Left renal pelvis (tissue), 4 donors: ENCODE measurements around the gene HLA-DPA1. TPM values are rescaled to one million over a fixed set of nuclear protein-coding genes. Genes with fewer than 3 reads are reported as not detected.

Experiments used
- DNase-seq, 4 donors: peaks; one replicate each; pipeline ENCODE4 v3.0.0-alpha.2; 2013; ENCODE audit warnings: low read depth in 4 of 4, low spot score in 3 of 4
- polyA plus RNA-seq, 4 donors: library from polyadenylated mRNA; unstranded; fragments of 120-200 nt; gene quantifications; one replicate each; pipeline ENCODE4 v1.2.1, GENCODE V29; 2013; ENCODE audit not compliant: insufficient read length in 4 of 4

Gene HLA-DPA1
- polyA plus RNA-seq, 4 donors, result 17.1 to 20.5 (median 18.3) TPM

DNA sequence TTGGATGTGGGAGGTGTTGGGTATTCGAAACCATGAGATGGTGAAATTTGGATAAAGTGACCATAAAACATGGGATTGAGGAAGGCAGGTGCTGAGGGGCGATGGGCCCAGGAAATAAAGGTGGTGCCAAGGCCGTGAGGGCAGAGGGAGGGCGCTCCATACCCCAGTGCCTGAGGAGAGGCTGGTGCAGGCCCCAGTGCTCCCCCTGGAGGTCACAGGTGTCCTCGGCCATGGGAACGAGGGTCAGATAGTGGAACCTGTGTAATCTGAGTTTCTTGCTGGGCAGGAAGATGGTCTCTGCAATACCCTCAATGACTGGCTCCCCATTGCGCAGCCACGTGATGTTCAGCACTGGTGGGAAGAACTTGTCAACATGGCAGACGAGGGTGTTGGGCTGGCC, 18.5 kb upstream of the HLA-DPA1 start:
- DNase-seq, result no peak

DNA sequence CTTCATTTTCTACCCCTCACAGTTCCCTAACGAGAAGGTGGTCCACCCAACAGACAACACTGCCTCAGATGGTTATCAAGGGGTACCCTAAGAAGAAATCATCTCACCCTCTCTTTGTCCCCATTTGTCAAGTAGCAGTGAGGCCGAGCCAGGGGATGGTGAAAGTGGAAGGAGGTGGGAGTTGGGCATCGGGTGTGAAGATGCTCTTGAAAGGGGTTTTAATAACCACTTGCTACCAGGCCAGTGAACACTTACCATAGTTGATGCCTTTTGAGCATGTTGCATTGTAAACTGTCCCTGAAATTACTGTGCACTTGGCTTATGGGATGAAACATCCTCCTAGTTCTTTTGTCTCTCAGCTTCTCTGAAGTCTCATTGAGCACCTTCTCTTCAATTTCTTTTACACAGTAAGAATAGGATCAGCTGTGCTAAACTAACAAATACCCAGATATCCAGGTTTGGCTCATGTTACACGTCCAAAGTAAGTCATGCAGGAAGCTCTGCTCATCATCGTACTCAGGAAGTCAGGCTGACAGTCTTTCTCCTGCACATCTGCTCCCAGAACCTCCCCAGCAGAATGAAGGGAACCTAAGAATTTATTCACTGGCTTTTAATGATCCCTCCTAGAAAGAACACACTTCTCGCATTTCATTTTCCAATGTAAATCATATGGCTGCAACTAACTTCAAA, 15.6 kb upstream of the HLA-DPA1 start:
- no peak for DNase-seq

DNA sequence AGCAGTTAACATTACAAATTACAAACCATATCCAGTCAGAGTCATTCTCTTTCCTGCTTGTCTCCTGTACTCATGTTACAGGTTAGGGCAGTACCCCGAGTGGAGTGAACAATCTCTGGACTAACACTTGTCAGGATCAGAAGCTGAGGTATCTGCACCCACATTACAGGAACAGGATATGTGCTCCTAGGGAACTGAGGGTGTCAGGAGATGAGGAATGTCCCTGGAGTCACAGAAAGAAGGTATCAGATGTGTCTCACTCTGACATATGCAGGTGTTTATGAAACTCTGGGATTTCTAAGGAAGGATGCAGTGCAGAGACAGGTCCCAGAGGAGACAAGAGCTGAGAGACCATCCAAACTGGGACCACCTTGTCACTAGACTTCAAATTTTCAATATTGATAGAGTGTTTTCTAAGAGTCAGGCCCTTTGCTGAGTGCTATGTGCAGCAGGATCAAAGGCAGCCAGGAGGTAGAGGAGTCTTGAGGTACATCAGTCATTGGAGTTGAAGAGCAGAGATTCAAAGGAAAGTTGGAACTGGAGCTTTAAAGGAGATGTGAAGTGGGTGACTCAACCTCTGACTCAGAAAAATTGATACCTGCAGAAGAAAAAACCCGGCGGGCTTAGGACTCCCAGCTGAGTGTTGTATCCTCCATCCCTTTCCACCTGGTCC, 14.9 kb upstream of the HLA-DPA1 start:
- DNase-seq, result no peak

- no peak for DNase-seq
These were observed 12.2 kb upstream of the HLA-DPA1 start for GRCh38 chr6:33085627-33086026.

DNA sequence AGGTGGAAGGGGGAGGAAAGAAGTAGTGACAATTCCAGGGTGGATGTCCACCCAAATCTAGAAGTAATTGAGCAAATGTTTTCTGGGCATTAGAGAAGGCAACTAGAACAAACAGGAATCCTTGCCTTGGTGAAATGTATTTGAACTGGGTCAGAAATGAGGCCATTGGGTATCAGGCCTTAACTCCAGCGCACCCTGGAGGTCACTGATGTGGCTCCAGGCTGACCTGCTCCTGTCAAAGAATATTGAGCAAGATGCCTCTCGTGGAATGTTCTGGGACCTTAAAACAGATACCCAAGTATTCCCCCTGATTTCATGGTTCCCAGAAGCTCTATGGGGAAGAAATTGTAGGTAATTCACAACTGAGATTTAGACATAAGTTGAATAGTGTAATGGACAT, 9.3 kb upstream of the HLA-DPA1 start:
- peak in 1 of 4 donors; percentile 44 for DNase-seq

- DNase-seq, result peak in 1 of 4 donors; percentile 2
These were observed 7.8 kb upstream of the HLA-DPA1 start for GRCh38 chr6:33081098-33081824.

GRCh38 chr6:33080127-33081089, 7.0 kb upstream of the HLA-DPA1 start:
- peak; percentile 49 to 63 (median 56) for DNase-seq

DNA sequence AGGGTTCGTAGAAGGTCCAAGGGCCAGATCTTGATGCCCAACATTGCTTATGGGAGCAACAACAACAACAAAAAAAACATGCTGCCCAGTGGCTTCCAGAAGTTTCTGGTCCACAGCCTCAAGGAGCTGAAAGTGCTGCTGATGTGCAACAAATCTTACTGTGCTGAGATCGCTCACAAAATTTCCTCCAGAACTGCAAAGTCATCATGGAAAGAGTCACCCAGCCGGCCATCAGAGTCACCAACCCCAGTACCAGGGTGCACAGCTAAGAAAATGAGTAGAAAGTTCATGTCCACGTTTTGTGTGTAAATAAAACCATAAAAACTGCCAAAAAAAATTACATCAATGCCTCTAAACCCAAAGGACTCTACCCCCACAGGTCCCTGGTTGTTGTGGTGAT, 6.1 kb upstream of the HLA-DPA1 start:
- DNase-seq, result no peak

GRCh38 chr6:33078919-33079521, 5.6 kb upstream of the HLA-DPA1 start:
- no peak for DNase-seq

DNA sequence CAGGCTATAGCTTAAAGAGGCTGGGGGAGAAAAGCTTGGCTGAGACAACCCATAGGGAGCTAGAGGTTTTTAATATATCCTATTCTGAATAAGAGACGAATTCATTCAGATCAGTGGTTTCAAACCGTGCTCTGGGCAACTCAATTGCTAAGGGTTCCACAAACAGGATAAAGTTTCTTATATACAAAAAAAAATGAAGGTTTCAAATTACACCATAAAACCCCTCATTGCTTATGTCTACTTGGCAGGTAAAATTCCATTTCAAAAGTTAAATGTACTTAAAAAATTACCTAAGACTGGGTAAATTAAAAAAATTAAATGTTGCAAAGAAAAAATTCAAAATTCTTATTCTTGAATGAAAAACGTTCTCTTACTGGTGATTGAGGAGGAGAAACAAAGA, 5.0 kb upstream of the HLA-DPA1 start:
- no peak for DNase-seq

DNA sequence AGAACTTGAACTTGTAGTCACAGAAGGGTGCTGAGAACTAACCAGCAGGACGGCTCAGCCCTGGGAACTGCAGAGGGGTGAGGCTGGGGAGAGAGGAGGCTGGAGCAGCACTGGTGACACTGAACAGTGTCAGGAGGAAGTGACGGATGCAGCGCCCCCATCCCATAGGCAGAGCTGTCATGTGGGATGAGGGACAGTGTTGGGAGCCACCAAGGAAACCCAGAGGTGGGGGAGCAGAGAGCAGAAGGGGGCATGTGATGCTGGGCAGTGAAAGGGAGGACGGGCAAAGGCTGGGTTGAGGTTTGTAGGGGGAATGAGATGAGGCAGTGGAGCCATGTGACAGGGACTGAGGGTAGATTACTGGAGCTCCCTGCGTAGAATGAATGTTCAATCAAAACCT, 4.5 kb upstream of the HLA-DPA1 start:
- no peak for DNase-seq

DNA sequence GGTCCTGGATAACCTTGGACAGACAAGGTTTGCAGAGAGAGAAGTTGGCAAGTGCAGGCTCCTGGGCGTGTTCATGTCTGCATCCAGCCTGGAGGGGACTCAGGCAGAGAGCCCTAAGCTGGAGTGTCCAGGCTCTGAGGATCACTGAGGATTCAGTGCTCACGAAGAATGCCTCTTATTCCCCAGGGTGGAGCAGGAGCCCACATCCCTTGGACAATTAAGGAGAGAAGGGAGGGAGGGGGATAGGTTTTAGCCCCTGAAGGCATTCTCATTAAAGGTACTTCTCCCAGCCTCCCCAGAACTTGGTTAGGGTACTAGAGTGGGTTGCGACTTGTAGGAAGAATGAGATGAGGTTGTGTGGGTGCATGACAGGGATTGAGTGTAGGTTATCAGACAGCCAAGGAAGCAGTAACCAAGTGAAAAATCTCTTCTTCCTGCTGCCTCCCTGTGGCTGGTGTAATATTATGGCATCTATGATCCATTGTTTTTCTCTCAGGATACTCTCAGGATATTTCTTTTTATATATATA, 3.0 kb upstream of the HLA-DPA1 start:
- no peak for DNase-seq

- peak in 2 of 4 donors; percentile 18 to 27 for DNase-seq
These were observed 2.3 kb upstream of the HLA-DPA1 start, which contains the start of gene HLA-DPB1 for GRCh38 chr6:33075568-33076405. Gene HLA-DPB1, plus strand, starts transcription at chr6:33075990. Its CDS starts 52 bp downstream, at chr6:33076042.

GRCh38 chr6:33075208-33075567, 1.7 kb upstream of the HLA-DPA1 start:
- DNase-seq, result no peak

DNA sequence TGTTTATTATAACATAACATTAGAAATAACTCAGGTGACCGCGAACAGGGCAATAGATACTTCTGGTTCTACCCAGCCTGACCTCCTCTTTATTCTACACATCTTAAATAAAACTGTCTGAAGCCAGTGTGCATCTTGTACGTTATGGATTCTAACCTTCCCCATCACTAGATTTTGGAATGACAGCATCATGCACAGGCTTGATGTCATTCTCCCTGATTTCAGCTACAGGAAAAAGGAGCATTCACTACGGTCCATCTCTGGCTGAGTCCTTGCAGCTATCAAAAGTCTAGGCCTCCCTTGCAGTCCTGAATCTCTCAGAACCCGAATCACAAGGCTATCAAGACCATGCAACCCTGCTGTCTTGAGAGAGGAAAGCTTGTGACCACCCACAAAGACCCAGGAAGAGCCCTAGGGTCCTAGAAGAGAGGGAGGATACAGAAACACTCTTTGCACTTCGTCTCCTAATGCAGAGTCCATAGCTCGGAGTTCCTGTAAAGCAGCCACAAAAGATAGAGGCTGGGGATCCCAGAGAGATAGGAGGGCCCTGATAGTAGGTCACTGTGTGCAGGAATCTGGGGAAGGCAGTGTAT, 845 bp downstream of the HLA-DPA1 start:
- DNase-seq, result no peak

- DNase-seq, result no peak
These were observed 1.9 kb downstream of the HLA-DPA1 start for GRCh38 chr6:33071569-33071968.

- DNase-seq, result no peak
These were observed 2.5 kb downstream of the HLA-DPA1 start for GRCh38 chr6:33070909-33071308.

DNA sequence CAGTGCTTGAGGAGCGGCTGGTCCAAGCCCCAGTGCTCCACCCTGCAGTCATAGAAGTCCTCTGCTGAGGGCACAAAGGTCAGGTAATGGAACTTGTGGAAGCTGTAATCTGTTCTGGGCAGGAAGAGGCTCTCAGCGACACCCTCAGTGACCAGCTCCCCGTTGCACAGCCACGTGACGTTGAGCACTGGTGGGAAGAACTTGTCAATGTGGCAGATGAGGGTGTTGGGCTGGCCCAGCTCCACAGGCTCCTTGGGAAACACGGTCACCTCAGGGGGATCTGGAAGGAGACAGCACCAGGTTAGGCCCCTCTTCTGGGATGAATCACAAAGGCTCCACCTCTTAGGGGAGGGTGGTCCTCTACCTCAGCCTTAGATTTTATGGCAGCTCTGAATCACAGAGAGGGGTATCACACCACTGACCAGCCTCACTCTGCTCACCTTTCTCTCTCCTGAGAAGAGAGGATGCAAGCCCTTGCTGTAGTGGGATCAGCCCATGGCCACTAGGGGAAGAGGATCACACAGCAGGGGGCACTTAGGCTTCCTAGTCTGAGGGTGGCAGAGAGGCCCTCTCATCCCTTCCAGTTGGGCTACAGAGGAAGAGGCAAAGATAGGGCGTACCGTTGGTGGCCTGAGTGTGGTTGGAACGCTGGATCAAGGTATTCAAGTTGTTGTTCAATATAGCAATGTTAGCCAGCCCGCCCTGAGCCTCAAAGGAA, 4.3 kb downstream of the HLA-DPA1 start:
- DNase-seq, result no peak
